WTC11 (cell line): ENCODE data around the gene UBE2F. TPM values are rescaled to one million over a fixed set of nuclear protein-coding genes. Genes with fewer than 3 reads are reported as not detected.
"Not testable (repeated sequence)": the region's sequence is repeated elsewhere in the genome, so short reads cannot be mapped to it uniquely, and the experiment has no call there.

Experiments
- ATAC-seq: fragments of 200-7000 bp; cut with Tn5 transposase; 2 replicates; pipeline ENCODE4 v1.10.0; 2021; ENCODE audit warnings: mild to moderate bottlenecking, moderate library complexity
- CTCF ChIA-PET: fragments of 300-600 bp; sonication (Branson Sonifier 250); formaldehyde crosslinking; loops from one replicate; lab custom pipeline; 2021; ENCODE audit warnings: antibody characterized with exemption; lab: Charles Lee
- POLR2A ChIA-PET: fragments of 350-600 bp; sonication (Branson Sonifier 250); formaldehyde crosslinking; loops from one replicate; lab custom pipeline; 2021; ENCODE audit warnings: antibody characterized with exemption; lab: Charles Lee
- DNase-seq: peaks from one replicate; pipeline ENCODE4 v3.0.0; 2021; ENCODE audit warnings: low spot score
- H3K27ac Mint-ChIP-seq: 2 replicates; pipeline ENCODE4 v1.8.0; 2021; ENCODE audit warnings: mixed read lengths
- H3K27me3 Mint-ChIP-seq: 2 replicates; pipeline ENCODE4 v1.8.0; 2021; ENCODE audit warnings: low read depth, mild to moderate bottlenecking, moderate library complexity, mixed read lengths
- H3K36me3 Mint-ChIP-seq: 2 replicates; pipeline ENCODE4 v1.8.0; 2021; ENCODE audit warnings: mixed read lengths
- H3K4me1 Mint-ChIP-seq: 2 replicates; pipeline ENCODE4 v1.8.0; 2022; ENCODE audit warnings: mixed read lengths
- H3K4me3 Mint-ChIP-seq: 2 replicates; pipeline ENCODE4 v1.8.0; 2021; ENCODE audit warnings: mild to moderate bottlenecking, moderate library complexity, mixed read lengths
- H3K9me3 Mint-ChIP-seq: 2 replicates; pipeline ENCODE4 v1.8.0; 2021; ENCODE audit warnings: mixed read lengths
- ATF6 ChIP-seq: sonication (generic); formaldehyde crosslinking; IDR thresholded peaks from 2 replicates; pipeline ENCODE4 v1.8.1; 2023; ENCODE audit warnings: mild to moderate bottlenecking, missing genetic modification reagents
- CTCF ChIP-seq: fragments of 200-600 bp; IDR thresholded peaks from 2 replicates; pipeline ENCODE4 v1.8.0; 2022; ENCODE audit warnings: antibody characterized with exemption
- ETV6 ChIP-seq: sonication (generic); formaldehyde crosslinking; IDR thresholded peaks from 2 replicates; pipeline ENCODE4 v1.8.1; 2022; ENCODE audit warnings: mild to moderate bottlenecking, missing genetic modification reagents
- FOXP4 ChIP-seq: sonication (generic); formaldehyde crosslinking; IDR thresholded peaks from 2 replicates; pipeline ENCODE4 v1.8.0; 2022; ENCODE audit warnings: mild to moderate bottlenecking, missing genetic modification reagents
- GRHL2 ChIP-seq: fragments of 250-450 bp; sonication (Bioruptor Pico); IDR thresholded peaks from 2 replicates; pipeline ENCODE4 v1.8.0; 2022; ENCODE audit warnings: mild to moderate bottlenecking, moderate library complexity; ENCODE audit not compliant: insufficient replicate concordance, severe bottlenecking
- HMGA2 ChIP-seq: fragments of 250-450 bp; sonication (Bioruptor Pico); IDR thresholded peaks from 2 replicates; pipeline ENCODE4 v1.4.0; 2021; ENCODE audit warnings: mild to moderate bottlenecking, moderate library complexity
- MYBL2 ChIP-seq: sonication (generic); formaldehyde crosslinking; IDR thresholded peaks from 2 replicates; pipeline ENCODE4 v1.8.1; 2023; ENCODE audit warnings: mild to moderate bottlenecking, moderate library complexity, missing genetic modification reagents
- NFATC4 ChIP-seq: fragments of 250-450 bp; sonication (Bioruptor Pico); IDR thresholded peaks from 2 replicates; pipeline ENCODE4 v1.9.0; 2021; ENCODE audit warnings: mild to moderate bottlenecking
- NR3C1 ChIP-seq: sonication (generic); formaldehyde crosslinking; conservative IDR thresholded peaks from 2 replicates; pipeline ENCODE4 v1.8.1; 2023; ENCODE audit warnings: low read depth, mild to moderate bottlenecking, missing genetic modification reagents
- SMAD4 ChIP-seq: sonication (generic); formaldehyde crosslinking; IDR thresholded peaks from 2 replicates; pipeline ENCODE4 v1.8.0; 2022; ENCODE audit warnings: mild to moderate bottlenecking, missing genetic modification reagents
- SP1 ChIP-seq: sonication (generic); formaldehyde crosslinking; conservative IDR thresholded peaks from 2 replicates; pipeline ENCODE4 v1.8.1; 2022; ENCODE audit warnings: missing genetic modification reagents
- TCF7 ChIP-seq: sonication (generic); formaldehyde crosslinking; IDR thresholded peaks from 2 replicates; pipeline ENCODE4 v1.8.0; 2022; ENCODE audit warnings: mild to moderate bottlenecking, low read depth, missing genetic modification reagents, moderate library complexity
- TEAD4 ChIP-seq: sonication (generic); formaldehyde crosslinking; IDR thresholded peaks from 2 replicates; pipeline ENCODE4 v1.8.0; 2022; ENCODE audit warnings: mild to moderate bottlenecking, missing genetic modification reagents
- ZNF121 ChIP-seq: sonication (generic); formaldehyde crosslinking; IDR thresholded peaks from 2 replicates; pipeline ENCODE4 v1.8.0; 2023; ENCODE audit warnings: missing genetic modification reagents
- ZNF317 ChIP-seq: sonication (generic); formaldehyde crosslinking; IDR thresholded peaks from 2 replicates; pipeline ENCODE4 v1.8.1; 2023; ENCODE audit warnings: low read depth, mild to moderate bottlenecking, moderate library complexity, missing genetic modification reagents, borderline replicate concordance
- ZNF423 ChIP-seq: fragments of 250-450 bp; sonication (Bioruptor Pico); IDR thresholded peaks from 2 replicates; pipeline ENCODE4 v2.1.2; 2022; ENCODE audit warnings: mild to moderate bottlenecking, moderate library complexity
- total RNA-seq: library from RNA; stranded (reverse); gene quantifications from 3 replicates; pipeline ENCODE4 v1.2.3, GENCODE V29; 2021
- TF ChIP-seq, protein P1 (sequence below): sonication (generic); formaldehyde crosslinking; IDR thresholded peaks from 2 replicates; pipeline ENCODE4 v1.8.0; 2022; ENCODE audit warnings: missing genetic modification reagents
- TF ChIP-seq, protein P2 (sequence below): fragments of 250-450 bp; sonication (Bioruptor Pico); IDR thresholded peaks from 2 replicates; pipeline ENCODE4 v1.9.0; 2021; ENCODE audit warnings: mild to moderate bottlenecking, borderline replicate concordance

Gene UBE2F
- total RNA-seq, 1 experiment from 2014 or later = 49.5 TPM

DNA sequence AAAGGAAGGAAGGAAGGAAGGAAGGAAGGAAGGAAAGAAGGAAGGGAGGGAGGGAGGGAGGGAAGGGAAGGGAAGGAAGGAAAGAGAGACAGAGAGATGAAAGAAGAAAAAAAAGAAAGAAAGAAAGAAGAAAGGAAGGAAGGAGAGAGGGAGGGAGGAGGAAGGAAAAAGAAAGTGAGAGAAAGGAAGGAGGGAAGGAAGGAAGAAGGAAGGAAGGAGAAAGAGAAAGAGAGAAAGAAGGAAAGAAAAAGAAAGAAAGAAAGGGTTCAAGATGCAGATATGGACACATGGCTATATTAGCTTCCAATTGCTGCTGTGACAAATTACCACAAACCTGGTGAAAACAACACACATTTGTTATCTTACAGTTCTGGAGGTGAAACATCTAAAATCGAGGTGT is 20.4 kb upstream of the UBE2F start:
- H3K27ac Mint-ChIP-seq = no peak overlapping the region
- DNase-seq = no peak
- TF ChIP-seq SMAD4 (CRISPR knock-in tag) (no peak), NR3C1 (CRISPR knock-in tag) (no peak), SP1 (CRISPR knock-in tag) (no peak), GRHL2 (no peak)
- TF ChIP-seq, all 79 proteins: peak for 0
- Mint-ChIP-seq H3K4me3 (no peak overlapping the region), H3K9me3 (peaks cover 35% of the 10 kb centered on the region), H3K27me3 (peaks cover 10% of the 10 kb centered on the region), H3K36me3 (peaks cover 17% of the 10 kb centered on the region), H3K4me1 (no peaks in the 10 kb centered on the region; the same call in 1 of the 2 replicates)
- POLR2A ChIA-PET = no interaction called here
- ATAC-seq = no peak
- CTCF ChIA-PET = interaction anchor here (1.1 kb wide), 1 partner anchor 10 kb away, joined by 3 read pairs; no protein-coding TSS in a partner anchor

DNA sequence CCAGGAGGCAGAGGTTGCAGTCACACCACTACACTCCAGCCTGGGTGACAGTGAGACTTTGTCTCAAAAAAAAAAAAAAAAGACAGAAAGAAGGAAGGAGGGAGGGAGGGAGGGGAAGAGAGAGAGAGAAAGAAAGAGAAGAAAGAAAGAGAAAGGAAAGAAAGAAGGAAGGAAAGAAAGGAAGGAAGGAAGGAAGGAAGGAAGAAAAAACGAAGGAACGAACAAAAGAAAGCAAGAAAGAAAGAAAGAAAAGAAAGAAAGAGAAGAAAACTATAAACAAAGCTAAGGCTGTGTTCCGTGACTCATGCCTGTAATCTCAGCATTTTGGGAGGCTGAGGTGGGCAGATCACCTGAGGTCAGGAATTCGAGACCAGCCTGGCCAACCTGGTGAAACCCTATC is 15.5 kb upstream of the UBE2F start:
- DNase-seq, POLR2A ChIA-PET, H3K4me1 Mint-ChIP-seq, H3K36me3 Mint-ChIP-seq, H3K4me3 Mint-ChIP-seq, H3K27ac Mint-ChIP-seq, H3K9me3 Mint-ChIP-seq, CTCF ChIA-PET, ATAC-seq: not testable (repeated sequence)
- peaks cover 12% of the 10 kb centered on the region for H3K27me3 Mint-ChIP-seq

DNA sequence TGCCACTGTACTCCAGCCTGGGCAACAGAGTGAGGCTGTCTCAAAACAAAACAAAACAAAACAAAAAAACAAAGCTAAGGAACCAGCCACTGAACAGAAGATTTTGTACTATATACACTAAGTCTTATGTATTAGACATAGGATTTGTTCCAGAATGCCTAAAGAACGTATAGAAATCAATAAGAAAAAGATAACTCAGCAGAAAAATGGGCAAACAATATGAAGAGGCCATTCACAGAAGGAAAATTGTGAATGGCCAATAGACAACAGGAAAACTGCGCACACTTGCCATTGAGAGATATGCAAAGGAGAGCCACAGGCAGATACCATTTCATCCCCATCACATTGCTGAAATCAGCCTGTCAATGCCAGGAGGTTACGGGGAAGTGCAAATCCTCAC is 14.9 kb upstream of the UBE2F start:
- no peak overlapping the region for H3K27ac Mint-ChIP-seq
- H3K4me3 Mint-ChIP-seq = no peak overlapping the region
- ATAC-seq = no peak
- peaks cover 6% of the 10 kb centered on the region for H3K9me3 Mint-ChIP-seq
- H3K36me3 Mint-ChIP-seq = no peaks in the 10 kb centered on the region
- ChIA-PET CTCF (no interaction called here), POLR2A (no interaction called here)
- peaks cover 10% of the 10 kb centered on the region; the same call in 1 of the 2 replicates for H3K4me1 Mint-ChIP-seq
- no peak for DNase-seq
- H3K27me3 Mint-ChIP-seq = peaks cover 15% of the 10 kb centered on the region
- TF ChIP-seq FOXP4 (no peak), ATF6 (CRISPR knock-in tag) (no peak), MYBL2 (CRISPR knock-in tag) (no peak), HMGA2 (CRISPR knock-in tag) (no peak), NFATC4 (CRISPR knock-in tag) (no peak), ETV6 (CRISPR knock-in tag) (no peak), CTCF (no peak), ZNF317 (no peak), SMAD4 (CRISPR knock-in tag) (no peak), TCF7 (CRISPR knock-in tag) (no peak), ZNF423 (CRISPR knock-in tag) (no peak), ZNF121 (no peak), TEAD4 (CRISPR knock-in tag) (no peak)
- TF ChIP-seq, protein P1, sequence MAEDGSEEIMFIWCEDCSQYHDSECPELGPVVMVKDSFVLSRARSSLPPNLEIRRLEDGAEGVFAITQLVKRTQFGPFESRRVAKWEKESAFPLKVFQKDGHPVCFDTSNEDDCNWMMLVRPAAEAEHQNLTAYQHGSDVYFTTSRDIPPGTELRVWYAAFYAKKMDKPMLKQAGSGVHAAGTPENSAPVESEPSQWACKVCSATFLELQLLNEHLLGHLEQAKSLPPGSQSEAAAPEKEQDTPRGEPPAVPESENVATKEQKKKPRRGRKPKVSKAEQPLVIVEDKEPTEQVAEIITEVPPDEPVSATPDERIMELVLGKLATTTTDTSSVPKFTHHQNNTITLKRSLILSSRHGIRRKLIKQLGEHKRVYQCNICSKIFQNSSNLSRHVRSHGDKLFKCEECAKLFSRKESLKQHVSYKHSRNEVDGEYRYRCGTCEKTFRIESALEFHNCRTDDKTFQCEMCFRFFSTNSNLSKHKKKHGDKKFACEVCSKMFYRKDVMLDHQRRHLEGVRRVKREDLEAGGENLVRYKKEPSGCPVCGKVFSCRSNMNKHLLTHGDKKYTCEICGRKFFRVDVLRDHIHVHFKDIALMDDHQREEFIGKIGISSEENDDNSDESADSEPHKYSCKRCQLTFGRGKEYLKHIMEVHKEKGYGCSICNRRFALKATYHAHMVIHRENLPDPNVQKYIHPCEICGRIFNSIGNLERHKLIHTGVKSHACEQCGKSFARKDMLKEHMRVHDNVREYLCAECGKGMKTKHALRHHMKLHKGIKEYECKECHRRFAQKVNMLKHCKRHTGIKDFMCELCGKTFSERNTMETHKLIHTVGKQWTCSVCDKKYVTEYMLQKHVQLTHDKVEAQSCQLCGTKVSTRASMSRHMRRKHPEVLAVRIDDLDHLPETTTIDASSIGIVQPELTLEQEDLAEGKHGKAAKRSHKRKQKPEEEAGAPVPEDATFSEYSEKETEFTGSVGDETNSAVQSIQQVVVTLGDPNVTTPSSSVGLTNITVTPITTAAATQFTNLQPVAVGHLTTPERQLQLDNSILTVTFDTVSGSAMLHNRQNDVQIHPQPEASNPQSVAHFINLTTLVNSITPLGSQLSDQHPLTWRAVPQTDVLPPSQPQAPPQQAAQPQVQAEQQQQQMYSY (CRISPR knock-in tag) = no peak
- TF ChIP-seq, protein P2, sequence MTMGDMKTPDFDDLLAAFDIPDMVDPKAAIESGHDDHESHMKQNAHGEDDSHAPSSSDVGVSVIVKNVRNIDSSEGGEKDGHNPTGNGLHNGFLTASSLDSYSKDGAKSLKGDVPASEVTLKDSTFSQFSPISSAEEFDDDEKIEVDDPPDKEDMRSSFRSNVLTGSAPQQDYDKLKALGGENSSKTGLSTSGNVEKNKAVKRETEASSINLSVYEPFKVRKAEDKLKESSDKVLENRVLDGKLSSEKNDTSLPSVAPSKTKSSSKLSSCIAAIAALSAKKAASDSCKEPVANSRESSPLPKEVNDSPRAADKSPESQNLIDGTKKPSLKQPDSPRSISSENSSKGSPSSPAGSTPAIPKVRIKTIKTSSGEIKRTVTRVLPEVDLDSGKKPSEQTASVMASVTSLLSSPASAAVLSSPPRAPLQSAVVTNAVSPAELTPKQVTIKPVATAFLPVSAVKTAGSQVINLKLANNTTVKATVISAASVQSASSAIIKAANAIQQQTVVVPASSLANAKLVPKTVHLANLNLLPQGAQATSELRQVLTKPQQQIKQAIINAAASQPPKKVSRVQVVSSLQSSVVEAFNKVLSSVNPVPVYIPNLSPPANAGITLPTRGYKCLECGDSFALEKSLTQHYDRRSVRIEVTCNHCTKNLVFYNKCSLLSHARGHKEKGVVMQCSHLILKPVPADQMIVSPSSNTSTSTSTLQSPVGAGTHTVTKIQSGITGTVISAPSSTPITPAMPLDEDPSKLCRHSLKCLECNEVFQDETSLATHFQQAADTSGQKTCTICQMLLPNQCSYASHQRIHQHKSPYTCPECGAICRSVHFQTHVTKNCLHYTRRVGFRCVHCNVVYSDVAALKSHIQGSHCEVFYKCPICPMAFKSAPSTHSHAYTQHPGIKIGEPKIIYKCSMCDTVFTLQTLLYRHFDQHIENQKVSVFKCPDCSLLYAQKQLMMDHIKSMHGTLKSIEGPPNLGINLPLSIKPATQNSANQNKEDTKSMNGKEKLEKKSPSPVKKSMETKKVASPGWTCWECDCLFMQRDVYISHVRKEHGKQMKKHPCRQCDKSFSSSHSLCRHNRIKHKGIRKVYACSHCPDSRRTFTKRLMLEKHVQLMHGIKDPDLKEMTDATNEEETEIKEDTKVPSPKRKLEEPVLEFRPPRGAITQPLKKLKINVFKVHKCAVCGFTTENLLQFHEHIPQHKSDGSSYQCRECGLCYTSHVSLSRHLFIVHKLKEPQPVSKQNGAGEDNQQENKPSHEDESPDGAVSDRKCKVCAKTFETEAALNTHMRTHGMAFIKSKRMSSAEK (CRISPR knock-in tag) = no peak
